Epithelial cell of esophagus (primary cell): ENCODE results near the gene TARBP2.

Source experiments
- DNase-seq: peaks from one replicate; pipeline ENCODE4 v3.0.0; 2010; ENCODE audit warnings: low read depth
- H3K4me3 ChIP-seq: 2 replicates; pipeline ENCODE4 v1.5.1; 2011; ENCODE audit warnings: mild to moderate bottlenecking, low read length, control low read depth
- TF ChIP-seq, protein P1 (sequence below): IDR thresholded peaks from 2 replicates; pipeline ENCODE4 v1.5.1; 2011; ENCODE audit warnings: low read depth, mild to moderate bottlenecking, low read length, control low read depth, inconsistent platforms; ENCODE audit not compliant: insufficient read depth; ENCODE audit errors: missing control alignments

TARBP2 gene

GRCh38 chr12:53516758-53517455, 15.8 kb downstream of the TARBP2 start:
- no peak for DNase-seq
- no peak overlapping the region for H3K4me3 ChIP-seq
- TF ChIP-seq, protein P1, sequence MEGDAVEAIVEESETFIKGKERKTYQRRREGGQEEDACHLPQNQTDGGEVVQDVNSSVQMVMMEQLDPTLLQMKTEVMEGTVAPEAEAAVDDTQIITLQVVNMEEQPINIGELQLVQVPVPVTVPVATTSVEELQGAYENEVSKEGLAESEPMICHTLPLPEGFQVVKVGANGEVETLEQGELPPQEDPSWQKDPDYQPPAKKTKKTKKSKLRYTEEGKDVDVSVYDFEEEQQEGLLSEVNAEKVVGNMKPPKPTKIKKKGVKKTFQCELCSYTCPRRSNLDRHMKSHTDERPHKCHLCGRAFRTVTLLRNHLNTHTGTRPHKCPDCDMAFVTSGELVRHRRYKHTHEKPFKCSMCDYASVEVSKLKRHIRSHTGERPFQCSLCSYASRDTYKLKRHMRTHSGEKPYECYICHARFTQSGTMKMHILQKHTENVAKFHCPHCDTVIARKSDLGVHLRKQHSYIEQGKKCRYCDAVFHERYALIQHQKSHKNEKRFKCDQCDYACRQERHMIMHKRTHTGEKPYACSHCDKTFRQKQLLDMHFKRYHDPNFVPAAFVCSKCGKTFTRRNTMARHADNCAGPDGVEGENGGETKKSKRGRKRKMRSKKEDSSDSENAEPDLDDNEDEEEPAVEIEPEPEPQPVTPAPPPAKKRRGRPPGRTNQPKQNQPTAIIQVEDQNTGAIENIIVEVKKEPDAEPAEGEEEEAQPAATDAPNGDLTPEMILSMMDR: no peak

DNA sequence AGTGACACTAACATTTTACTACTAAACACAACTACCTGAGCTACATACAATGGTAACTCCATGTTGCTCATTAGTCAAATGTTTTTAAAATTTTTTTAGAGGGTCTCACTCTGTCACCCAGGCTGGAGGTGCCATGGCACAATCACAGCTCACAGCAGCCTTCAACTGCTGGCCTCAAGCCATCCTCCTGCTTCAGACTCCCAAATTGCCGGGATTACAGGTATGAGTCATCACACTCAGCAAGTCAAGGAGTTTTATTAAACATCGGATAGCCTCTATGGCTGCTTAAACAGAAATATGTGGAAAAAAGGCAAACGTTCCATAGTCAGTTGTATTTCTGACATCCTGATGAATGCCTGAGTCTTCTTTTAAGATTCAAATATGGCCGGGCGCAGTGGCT, 17.3 kb downstream of the TARBP2 start:
- H3K4me3 ChIP-seq: no peak overlapping the region
- TF ChIP-seq, protein P1: no peak
- no peak for DNase-seq

- no peak for DNase-seq
- TF ChIP-seq, protein P1: no peak
- no peak overlapping the region for H3K4me3 ChIP-seq
Measured at GRCh38 chr12:53523131-53523530, 22.0 kb downstream of the TARBP2 start.

GRCh38 chr12:53524476-53524875, 23.4 kb downstream of the TARBP2 start:
- no peak overlapping the region for H3K4me3 ChIP-seq
- TF ChIP-seq, protein P1: no peak
- DNase-seq: no peak

DNA sequence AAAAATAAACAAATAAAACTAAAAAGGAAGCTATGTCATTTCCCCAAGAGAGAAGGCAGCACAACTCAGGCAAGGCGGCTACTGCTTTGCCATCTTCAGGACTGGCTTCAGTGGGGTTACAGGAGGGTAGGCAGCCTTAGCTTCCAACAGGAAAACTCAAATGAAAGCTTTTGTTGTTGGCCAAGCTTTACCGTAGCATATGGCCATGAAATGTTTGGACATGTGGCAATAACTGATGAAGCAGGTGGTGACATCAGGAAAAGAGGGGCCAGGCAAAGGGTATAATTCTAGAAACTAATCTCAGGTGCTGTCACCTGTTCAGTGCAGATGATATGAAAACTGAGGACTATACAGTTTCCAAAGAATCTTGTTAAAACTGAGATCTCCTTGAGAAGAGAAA, 29.0 kb downstream of the TARBP2 start:
- no peak for DNase-seq
- no peak overlapping the region for H3K4me3 ChIP-seq
- TF ChIP-seq, protein P1: no peak

- TF ChIP-seq, protein P1: no peak
- DNase-seq: peak; percentile 74
- H3K4me3 ChIP-seq: no peak overlapping the region
Measured at GRCh38 chr12:53530920-53531319, 29.8 kb downstream of the TARBP2 start.

GRCh38 chr12:53532021-53532420, 30.9 kb downstream of the TARBP2 start:
- TF ChIP-seq, protein P1: no peak
- DNase-seq: no peak
- H3K4me3 ChIP-seq: no peak overlapping the region
